Tongue (tissue), 2 donors: ENCODE data around the gene CST5. TPM values are rescaled to one million over a fixed set of nuclear protein-coding genes. Genes with fewer than 3 reads are reported as not detected.
"Not testable (repeated sequence)": the region's sequence is repeated elsewhere in the genome, so short reads cannot be mapped to it uniquely, and the experiment has no call there.

Source experiments
- DNase-seq: peaks from one replicate; pipeline ENCODE4 v3.0.0-alpha.2; 2015
- total RNA-seq: library from RNA; depleted of rRNA; stranded (reverse); fragments of >200 nt; gene quantifications from one replicate; pipeline ENCODE4 v1.2.3, GENCODE V29; 2014

The CST5 gene
- total RNA-seq, 1 donor from 2014 or later: not detected

- peak; percentile 72 for DNase-seq
These were observed 10.2 kb upstream of the CST5 start for GRCh38 chr20:23889775-23890187.

- no peak for DNase-seq
These were observed 8.3 kb upstream of the CST5 start for GRCh38 chr20:23887856-23888255.

- DNase-seq: no peak
These were observed 5.2 kb upstream of the CST5 start for GRCh38 chr20:23884771-23885162.

GRCh38 chr20:23884136-23884770 lies 4.7 kb upstream of the CST5 start:
- DNase-seq: no peak

GRCh38 chr20:23881371-23881770 lies 1.8 kb upstream of the CST5 start:
- DNase-seq: no peak

- DNase-seq: no peak
These were observed 869 bp upstream of the CST5 start for GRCh38 chr20:23880417-23880816.

- DNase-seq: no peak
These were observed 345 bp upstream of the CST5 start for GRCh38 chr20:23879811-23880374.

- no peak for DNase-seq
These were observed 761 bp downstream of the CST5 start for GRCh38 chr20:23878787-23879186.

- DNase-seq: not testable (repeated sequence)
These were observed 1.5 kb downstream of the CST5 start for GRCh38 chr20:23878016-23878542.

- no peak for DNase-seq
These were observed 2.0 kb downstream of the CST5 start for GRCh38 chr20:23877524-23877923.

- no peak for DNase-seq
These were observed 3.8 kb downstream of the CST5 start for GRCh38 chr20:23875606-23876237.

- DNase-seq: no peak
These were observed 4.8 kb downstream of the CST5 start for GRCh38 chr20:23874747-23875146.

GRCh38 chr20:23873370-23874015 lies 6.1 kb downstream of the CST5 start:
- no peak for DNase-seq

- no peak for DNase-seq
These were observed 7.5 kb downstream of the CST5 start for GRCh38 chr20:23872065-23872464.

GRCh38 chr20:23870461-23870860 lies 9.1 kb downstream of the CST5 start:
- peak; percentile 20 for DNase-seq

GRCh38 chr20:23869520-23869919 lies 10.0 kb downstream of the CST5 start:
- DNase-seq: no peak

- DNase-seq: no peak
These were observed 11.2 kb downstream of the CST5 start for GRCh38 chr20:23868321-23868720.

- no peak for DNase-seq
These were observed 12.3 kb downstream of the CST5 start for GRCh38 chr20:23867152-23867776.

- DNase-seq: not testable (repeated sequence)
These were observed 18.8 kb downstream of the CST5 start for GRCh38 chr20:23860771-23861170.

GRCh38 chr20:23857962-23858595 lies 21.5 kb downstream of the CST5 start:
- DNase-seq: no peak

- no peak for DNase-seq
These were observed 22.8 kb downstream of the CST5 start for GRCh38 chr20:23856736-23857135.

GRCh38 chr20:23856226-23856625 lies 23.3 kb downstream of the CST5 start:
- no peak for DNase-seq
